ENCODE data around the gene SCFD2. TPM values are rescaled to one million over a fixed set of nuclear protein-coding genes. Genes with fewer than 3 reads are reported as not detected.

Gene SCFD2
- total and polyA plus RNA-seq, 2 donors (not counting 3 experiments of a cell fraction or from before 2014, with no cell fraction given): 12.3 to 22.8 TPM

GRCh38 chr4:52914051-52914605 lies 451.7 kb downstream of the SCFD2 start:
- DNase-seq (ENCODE audit: low read depth, low spot score) (peak; percentile 54), FAIRE-seq (no peak)
- no peak for TF ChIP-seq MAX (IDR thresholded peaks at IDR 0.05; ENCODE audit: insufficient read depth, insufficient read length)
- TF ChIP-seq GATA2 (IDR thresholded peaks at IDR 0.05; ENCODE audit: insufficient read depth, insufficient read length, low read depth, low read length): no peak
- TF ChIP-seq MYC (IDR thresholded peaks at IDR 0.05; ENCODE audit: low read depth, low read length): no peak
- no peak for TF ChIP-seq EZH2 (IDR thresholded peaks at IDR 0.05; ENCODE audit: borderline replicate concordance, low read depth, low read length, severe bottlenecking)
- no peak for TF ChIP-seq CTCF (IDR thresholded peaks at IDR 0.05; ENCODE audit: extremely low read depth in 1 of 2, insufficient read depth in 1 of 2, low read depth in 1 of 2, low read length in 2 of 2)
- TF ChIP-seq POLR2AphosphoS5 (IDR thresholded peaks at IDR 0.05; ENCODE audit: insufficient read depth, low read depth, low read length): no peak
- no peak for TF ChIP-seq POLR2A (IDR thresholded peaks at IDR 0.05; ENCODE audit: low read depth, low read length)
- no peak for TF ChIP-seq JUN (IDR thresholded peaks at IDR 0.05; ENCODE audit: borderline replicate concordance, insufficient read depth, insufficient read length, low read depth)
- no peak for TF ChIP-seq FOS (IDR thresholded peaks at IDR 0.05; ENCODE audit: borderline replicate concordance, insufficient read depth, low read length)
- Histone ChIP-seq H3K36me3 (ENCODE audit: control insufficient read depth in 2 of 2, extremely low read depth in 1 of 2, insufficient read depth in 2 of 2, low read length in 2 of 2) (no peaks in the 10 kb centered on the region), H3K9ac (replicated peaks; ENCODE audit: extremely low read depth, insufficient read depth, low read length) (no peak overlapping the region), H3K4me3 (replicated peaks in 1 of 3; ENCODE audit: insufficient read depth in 1 of 3, low read depth in 1 of 3, low read length in 3 of 3) (no peak overlapping the region), H2AFZ (ENCODE audit: low read depth, low read length) (no peak overlapping the region), H3K4me2 (ENCODE audit: insufficient read depth, low read length) (no peak overlapping the region), H3K4me1 (ENCODE audit: control insufficient read depth, extremely low read depth, insufficient read depth, low read length) (no peaks in the 10 kb centered on the region), H3K79me2 (ENCODE audit: control insufficient read depth, insufficient read depth, low read length) (no peaks in the 10 kb centered on the region), H3K27ac (ENCODE audit: insufficient read depth, low read depth, low read length) (no peak overlapping the region), H3K9me1 (replicated peaks; ENCODE audit: control insufficient read depth, extremely low read depth, insufficient read depth, low read length) (no peaks in the 10 kb centered on the region), H3K27me3 (ENCODE audit: control insufficient read depth in 2 of 2, insufficient read depth in 2 of 2, low read length in 2 of 2) (no peaks in the 10 kb centered on the region), H4K20me1 (replicated peaks; ENCODE audit: control insufficient read depth, extremely low read depth, insufficient read depth, low read length) (no peaks in the 10 kb centered on the region), H3K9me3 (replicated peaks; ENCODE audit: control insufficient read depth, insufficient read depth, low read length) (no peaks in the 10 kb centered on the region)
- BruUV-seq (replicated peaks): no TSS peak
- dilution Hi-C loops (cut with MboI; ENCODE audit: extremely low pct_ligation_motif_present, low sequenced_read_pairs): no loop called here
- intact Hi-C loops (cut with micrococcal nuclease): loop anchor here (5.0 kb wide), 2 partner anchors 52 to 1318 kb away; partner anchors contain the start of gene RASL11B
- ChIA-PET POLR2A (no interaction called here), CTCF (interaction anchor here (0.8 to 2.0 kb wide), 9 partner anchors 9 to 1320 kb away, joined by 3 to 13 read pairs (median 3); no protein-coding TSS in a partner anchor)
